Peyer's patch (tissue), 4 donors: ENCODE data around the gene CNIH4.

ENCODE experiments used
- CTCF ChIP-seq, 6 experiments: fragments of 450-650 bp in 4 of 6; fragments of 200-600 bp in 2 of 6; sonication (generic) in 1 of 6; IDR thresholded peaks; one replicate each; pipeline ENCODE4 v1.5.1; 2017 to 2019; ENCODE audit warnings: antibody characterized with exemption in 6 of 6, mild to moderate bottlenecking in 3 of 6, moderate library complexity in 1 of 6
- POLR2A ChIP-seq, 2 donors: fragments of 450-650 bp; IDR thresholded peaks; one replicate each; pipeline ENCODE4 v1.5.1; 2017; ENCODE audit warnings: antibody characterized with exemption in 2 of 2, mild to moderate bottlenecking in 2 of 2, moderate library complexity in 2 of 2

GRCh38 chr1:224328644-224329043, 28.0 kb upstream of the CNIH4 start:
- TF ChIP-seq CTCF (IDR thresholded peaks at IDR 0.05) (no peak), POLR2A (IDR thresholded peaks at IDR 0.05) (no peak)
